Colon (tissue), 2 donors: Measurements from ENCODE around the gene PPFIA4.

ENCODE experiments used
- FAIRE-seq: peaks from 2 replicates; lab custom pipeline; 2012; peaks lifted over from hg19 to GRCh38; lab: Jason Lieb, UNC
- donor health status: control.
- donor health status: control.

PPFIA4 gene

GRCh38 chr1:203057911-203058675 lies 31.8 kb downstream of the PPFIA4 start:
- FAIRE-seq, result no peak

GRCh38 chr1:203058676-203058935 lies 32.3 kb downstream of the PPFIA4 start:
- no peak for FAIRE-seq

GRCh38 chr1:203059485-203059884 lies 33.2 kb downstream of the PPFIA4 start:
- no peak for FAIRE-seq

- no peak for FAIRE-seq
Measured at GRCh38 chr1:203060115-203060514, 33.8 kb downstream of the PPFIA4 start.

GRCh38 chr1:203063287-203063686 lies 37.0 kb downstream of the PPFIA4 start:
- no peak for FAIRE-seq

- no peak for FAIRE-seq
Measured at GRCh38 chr1:203065191-203065590, 38.9 kb downstream of the PPFIA4 start.

GRCh38 chr1:203065986-203066385 lies 39.7 kb downstream of the PPFIA4 start:
- no peak for FAIRE-seq

GRCh38 chr1:203066965-203067364 lies 40.7 kb downstream of the PPFIA4 start:
- no peak for FAIRE-seq

GRCh38 chr1:203069030-203069747 lies 42.9 kb downstream of the PPFIA4 start:
- no peak for FAIRE-seq

GRCh38 chr1:203072002-203072602 lies 45.8 kb downstream of the PPFIA4 start:
- FAIRE-seq, result no peak

- FAIRE-seq, result no peak
Measured at GRCh38 chr1:203072911-203073310, 46.6 kb downstream of the PPFIA4 start.

GRCh38 chr1:203073469-203073868 lies 47.2 kb downstream of the PPFIA4 start:
- no peak for FAIRE-seq

- no peak for FAIRE-seq
Measured at GRCh38 chr1:203074610-203075009, 48.3 kb downstream of the PPFIA4 start.

- FAIRE-seq, result no peak
Measured at GRCh38 chr1:203075236-203076030, 49.1 kb downstream of the PPFIA4 start.

GRCh38 chr1:203076031-203076511 lies 49.8 kb downstream of the PPFIA4 start:
- FAIRE-seq, result no peak

- FAIRE-seq, result no peak
Measured at GRCh38 chr1:203077367-203077766, 51.1 kb downstream of the PPFIA4 start.

GRCh38 chr1:203077956-203078355 lies 51.7 kb downstream of the PPFIA4 start:
- FAIRE-seq, result no peak

- FAIRE-seq, result no peak
Measured at GRCh38 chr1:203078478-203078877, 52.2 kb downstream of the PPFIA4 start.

- FAIRE-seq, result no peak
Measured at GRCh38 chr1:203080456-203080855, 54.2 kb downstream of the PPFIA4 start.

- FAIRE-seq, result no peak
Measured at GRCh38 chr1:203081465-203082230, 55.4 kb downstream of the PPFIA4 start.

- FAIRE-seq, result no peak
Measured at GRCh38 chr1:203082231-203082505, 55.9 kb downstream of the PPFIA4 start.
